A549 (cell line): ENCODE measurements around the gene MTF1. TPM values are rescaled to one million over a fixed set of nuclear protein-coding genes. Genes with fewer than 3 reads are reported as not detected.

ENCODE experiments used
- ATAC-seq, 2 experiments: fragments of 200-7000 bp in 1 of 2; fragments of >200 bp in 1 of 2; cut with Nextera tagmentation in 1 of 2; cut with Tn5 transposase in 1 of 2; 3 replicates each; pipeline versions ENCODE4 v1.8.0 to v1.9.1; 2018 to 2020; ENCODE audit warnings: mild to moderate bottlenecking in 1 of 2, moderate library complexity in 1 of 2
- CTCF ChIA-PET: fragments of 300-600 bp; sonication (Branson Sonifier 250); formaldehyde crosslinking; extraction: SDS; loops from one replicate; lab custom pipeline; 2021; ENCODE audit warnings: antibody characterized with exemption, inconsistent platforms; lab: Yijun Ruan, JAX
- POLR2A ChIA-PET: fragments of 350-600 bp; formaldehyde crosslinking; extraction: SDS; loops from one replicate; lab custom pipeline; 2021; ENCODE audit warnings: antibody characterized with exemption, inconsistent platforms; lab: Yijun Ruan, JAX
- DNase-seq, 2 experiments: peaks; one replicate each; pipeline versions ENCODE4 v3.0.0 to v3.0.0-alpha.2; 2011 to 2016; ENCODE audit warnings: low read depth in 1 of 2, low spot score in 1 of 2
- FAIRE-seq: peaks from 2 replicates; lab custom pipeline; 2011; peaks lifted over from hg19 to GRCh38; lab: Jason Lieb, UNC
- H3K27ac ChIP-seq, 2 experiments: fragments of >200 bp; sonication (Bioruptor Twin); formaldehyde crosslinking; 3 replicates each; pipeline ENCODE4 v1.5.1; 2016 to 2017
- H3K4me1 ChIP-seq: fragments of >200 bp; sonication (Bioruptor Twin); formaldehyde crosslinking; 3 replicates; pipeline ENCODE4 v1.6.1; 2016
- H3K4me2 ChIP-seq: fragments of >200 bp; sonication (Bioruptor Twin); formaldehyde crosslinking; 3 replicates; pipeline ENCODE4 v1.6.1; 2016
- H3K4me3 ChIP-seq: fragments of >200 bp; sonication (Bioruptor Twin); formaldehyde crosslinking; 3 replicates; pipeline ENCODE4 v1.5.1; 2016
- H3K9me3 ChIP-seq: fragments of >200 bp; sonication (Bioruptor Twin); formaldehyde crosslinking; 3 replicates; pipeline ENCODE4 v1.6.1; 2016
- CBX8 ChIP-seq: fragments of 200-600 bp; sonication (generic); IDR thresholded peaks from 2 replicates; pipeline ENCODE4 v1.6.1; 2016
- CEBPB ChIP-seq, 2 experiments: fragments of >200 bp in 1 of 2; sonication (Bioruptor Twin) in 1 of 2; formaldehyde crosslinking in 1 of 2; IDR thresholded peaks; 2 replicates each; pipeline ENCODE4 v1.6.1; 2012 to 2016
- EHF ChIP-seq: fragments of 250-450 bp; sonication (Bioruptor Pico); IDR thresholded peaks from 2 replicates; pipeline ENCODE4 v1.5.0; 2020; ENCODE audit warnings: mild to moderate bottlenecking
- EP300 ChIP-seq, 2 experiments: fragments of >200 bp; sonication (Bioruptor Twin); formaldehyde crosslinking; IDR thresholded peaks; 2 replicates in 1 of 2; 3 replicates in 1 of 2; pipeline ENCODE4 v1.6.1; 2016 to 2017
- ESRRA ChIP-seq: fragments of 150-350 bp; IDR thresholded peaks from 2 replicates; pipeline ENCODE4 v1.6.1; 2014; ENCODE audit warnings: mild to moderate bottlenecking, low read length, borderline replicate concordance
- FOSL2 ChIP-seq, 2 experiments: fragments of 450-650 bp in 1 of 2; fragments of >200 bp in 1 of 2; sonication (Bioruptor Twin) in 1 of 2; formaldehyde crosslinking; IDR thresholded peaks; 2 replicates each; pipeline versions ENCODE4 v1.5.0 to v1.6.1; 2016 to 2020; ENCODE audit warnings: mild to moderate bottlenecking in 1 of 2, moderate library complexity in 1 of 2
- GATA3 ChIP-seq: IDR thresholded peaks from 2 replicates; pipeline ENCODE4 v1.6.1; 2012; ENCODE audit warnings: borderline replicate concordance
- HDAC2 ChIP-seq: fragments of 200-600 bp; sonication (generic); IDR thresholded peaks from 2 replicates; pipeline ENCODE4 v1.6.1; 2016
- MAFK ChIP-seq: fragments of 450-650 bp; IDR thresholded peaks from 2 replicates; pipeline ENCODE4 v1.6.1; 2014; ENCODE audit not compliant: partially characterized antibody
- POLR2AphosphoS2 ChIP-seq: conservative IDR thresholded peaks from 2 replicates; pipeline ENCODE4 v1.6.1; 2012; ENCODE audit warnings: low read length, improper control_type of control experiment, inconsistent platforms
- RAD21 ChIP-seq, 2 experiments: fragments of >200 bp in 1 of 2; sonication (Bioruptor Twin) in 1 of 2; formaldehyde crosslinking in 1 of 2; IDR thresholded peaks in 1 of 2; conservative IDR thresholded peaks in 1 of 2; 2 replicates in 1 of 2; 3 replicates in 1 of 2; pipeline ENCODE4 v1.6.1; 2012 to 2018; ENCODE audit warnings: inconsistent platforms in 1 of 2
- RCOR1 ChIP-seq: fragments of 150-350 bp; IDR thresholded peaks from 2 replicates; pipeline ENCODE4 v1.6.1; 2014; ENCODE audit warnings: antibody characterized with exemption, low read length, low read depth
- RFX5 ChIP-seq: fragments of 450-650 bp; IDR thresholded peaks from 2 replicates; pipeline ENCODE4 v1.7.1; 2014; ENCODE audit warnings: antibody characterized with exemption, mild to moderate bottlenecking, moderate library complexity
- ZC3H11A ChIP-seq: fragments of 450-650 bp; IDR thresholded peaks from 2 replicates; pipeline ENCODE4 v1.6.1; 2014; ENCODE audit warnings: antibody characterized with exemption, mild to moderate bottlenecking
- ZSCAN20 ChIP-seq: fragments of 250-450 bp; sonication (Bioruptor Pico); IDR thresholded peaks from 2 replicates; pipeline ENCODE4 v1.8.0; 2022; ENCODE audit warnings: mild to moderate bottlenecking, moderate library complexity
- whole genome bisulfite sequencing: methylation state at CpG from one replicate; pipeline ENCODE4 v1.1.6; 2017; ENCODE audit errors: missing lambda C conversion rate; 5-methylcytosine and 5-hydroxymethylcytosine counted together
- polyA plus RNA-seq, 4 experiments: library from polyadenylated mRNA; depleted of rRNA in 3 of 4; stranded (reverse); fragments of >200 nt; fragmentation: RNase III in 1 of 4; extraction: RNeasy Plus Mini Kit Qiagen cat#74134 plus additional on column Dnase treatment in 1 of 4; gene quantifications; 2 replicates in 3 of 4; 3 replicates in 1 of 4; pipeline ENCODE4 v1.2.3, GENCODE V29; 2011 to 2017
- TF ChIP-seq, protein P1 (sequence below): IDR thresholded peaks from 2 replicates; pipeline ENCODE4 v1.6.1; 2012
- TF ChIP-seq, protein P2 (sequence below): fragments of >200 bp; sonication (Bioruptor Twin); formaldehyde crosslinking; IDR thresholded peaks from 3 replicates; pipeline ENCODE4 v1.5.1; 2016

The MTF1 gene
- polyA plus RNA-seq, 2 of the 4 experiments (the other 2 are of a cell fraction) = 4.0 to 6.7 TPM

DNA sequence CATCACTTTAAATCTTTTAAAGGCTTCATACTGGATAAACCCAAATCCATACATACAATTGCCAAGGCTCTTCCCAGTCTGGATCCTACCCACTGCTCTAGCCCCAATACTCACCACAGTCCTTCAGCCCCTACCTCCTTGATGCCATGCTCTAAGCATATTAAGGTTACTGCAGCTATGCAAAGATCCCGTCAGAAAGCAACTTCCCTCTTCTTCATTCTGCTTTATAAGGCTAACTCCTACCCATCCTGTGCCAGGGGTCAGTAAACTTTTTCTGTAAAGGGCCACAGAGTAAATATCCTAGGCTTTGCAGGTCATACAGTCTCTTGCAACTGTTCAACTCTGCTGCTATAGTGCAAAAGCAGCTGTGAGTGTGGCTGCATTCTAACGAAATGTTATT, 34.3 kb upstream of the MTF1 start (continued):
- TF ChIP-seq, protein P1, sequence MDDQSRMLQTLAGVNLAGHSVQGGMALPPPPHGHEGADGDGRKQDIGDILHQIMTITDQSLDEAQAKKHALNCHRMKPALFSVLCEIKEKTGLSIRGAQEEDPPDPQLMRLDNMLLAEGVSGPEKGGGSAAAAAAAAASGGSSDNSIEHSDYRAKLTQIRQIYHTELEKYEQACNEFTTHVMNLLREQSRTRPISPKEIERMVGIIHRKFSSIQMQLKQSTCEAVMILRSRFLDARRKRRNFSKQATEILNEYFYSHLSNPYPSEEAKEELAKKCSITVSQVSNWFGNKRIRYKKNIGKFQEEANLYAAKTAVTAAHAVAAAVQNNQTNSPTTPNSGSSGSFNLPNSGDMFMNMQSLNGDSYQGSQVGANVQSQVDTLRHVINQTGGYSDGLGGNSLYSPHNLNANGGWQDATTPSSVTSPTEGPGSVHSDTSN = no peak
- TF ChIP-seq ZSCAN20 (CRISPR knock-in tag) (no peak), RFX5 (no peak)

DNA sequence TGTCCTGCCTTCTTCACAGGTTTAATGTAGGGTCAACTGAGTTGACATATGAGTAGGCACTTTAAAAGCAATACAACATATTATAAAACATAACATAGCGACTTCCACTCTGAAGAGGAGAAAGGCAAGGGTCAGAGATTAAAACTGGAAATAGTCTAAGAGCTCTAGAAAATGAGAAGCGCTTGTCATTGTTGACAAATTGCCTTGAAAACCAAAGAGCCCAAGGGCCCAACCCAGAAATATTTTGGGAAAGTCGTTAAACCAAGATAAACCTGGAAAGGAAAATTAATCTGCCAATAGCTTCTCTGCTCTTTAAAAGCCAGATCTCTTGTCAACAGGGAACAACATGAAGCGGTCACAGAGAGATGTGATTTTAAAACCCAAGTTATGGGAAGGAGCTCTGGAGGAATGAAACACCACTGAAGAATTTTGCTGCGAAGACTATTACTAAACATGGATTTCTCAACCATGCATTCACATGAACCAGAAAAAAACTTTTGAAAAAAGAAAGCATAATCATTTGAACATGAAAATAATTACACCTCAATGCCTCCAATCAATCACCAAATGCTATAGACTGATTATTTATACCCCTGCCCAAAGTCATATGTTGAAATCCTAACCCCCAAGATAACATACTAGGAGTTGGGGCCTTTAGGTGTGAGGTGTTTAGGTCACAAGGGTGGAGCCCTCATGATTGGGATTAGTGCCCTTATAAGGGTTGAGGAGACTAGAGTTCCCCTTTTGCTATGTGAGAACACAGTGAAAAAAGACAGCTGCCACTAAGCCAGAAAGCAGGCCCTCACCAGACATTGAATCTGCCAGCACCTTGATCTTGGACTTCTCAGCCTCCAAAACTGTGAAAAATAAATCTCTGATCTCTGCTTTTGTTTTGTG, 33.0 kb upstream of the MTF1 start:
- ChIA-PET POLR2A (no interaction called here), CTCF (interaction anchor here (0.7 to 1.2 kb wide), 5 partner anchors 12 to 126 kb away, joined by 3 to 4 read pairs (median 3); no protein-coding TSS in a partner anchor)
- FAIRE-seq (no peak), DNase-seq (no peak), ATAC-seq (no peak)
- Histone ChIP-seq H3K4me3 (no peak overlapping the region), H3K27ac (no peak overlapping the region), H3K9me3 (no peaks in the 10 kb centered on the region), H3K4me1 (0 out of 3 replicates have a peak, but pooled peaks cover 3% of the 10 kb centered on the region), H3K4me2 (no peak overlapping the region)
- WGBS = 92% methylated on average over 5 of the region's 5 CpGs
- TF ChIP-seq HDAC2 (no peak), FOSL2 (IDR thresholded peaks at IDR 0.05) (no peak), FOSL2 (CRISPR knock-in tag; IDR thresholded peaks at IDR 0.05) (no peak), ZC3H11A (no peak), EP300 (IDR thresholded peaks at IDR 0.05) (no peak), CEBPB (IDR thresholded peaks at IDR 0.05) (no peak), GATA3 (no peak), CBX8 (no peak), MAFK (no peak)

DNA sequence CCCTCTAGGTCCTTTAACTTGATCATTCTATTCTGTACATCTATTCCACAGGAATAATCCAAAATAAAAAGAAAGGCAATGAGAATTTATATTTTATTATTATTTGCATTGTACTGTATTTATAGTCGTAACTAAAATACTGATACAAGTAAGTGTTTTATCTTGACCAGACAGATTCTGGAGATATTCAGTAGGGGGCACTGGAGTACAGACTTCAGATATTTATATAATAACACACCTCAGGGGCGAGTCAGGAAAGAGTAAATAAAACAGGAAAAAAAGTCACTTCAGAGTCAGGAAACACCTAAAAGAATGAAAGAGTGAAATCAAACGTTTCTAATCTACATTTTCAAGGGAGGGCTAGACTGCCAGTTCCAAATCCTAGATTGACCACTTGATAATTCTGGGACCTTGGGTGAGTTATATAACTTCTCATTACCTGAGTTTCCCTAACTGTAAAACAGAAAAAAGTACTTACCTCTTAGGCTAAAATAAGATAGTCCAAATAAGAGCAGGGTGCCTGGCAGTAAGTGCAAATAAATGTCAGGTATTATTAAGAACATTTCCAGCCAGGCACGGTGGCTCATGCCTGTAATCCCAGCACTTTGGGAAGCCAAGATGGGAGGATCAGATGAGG, 31.1 kb upstream of the MTF1 start:
- CTCF ChIA-PET = interaction anchor here (0.6 to 1.3 kb wide), 3 partner anchors 96 to 1034 kb away, joined by 3 read pairs; no protein-coding TSS in a partner anchor
- FAIRE-seq (no peak), DNase-seq (peak; percentile 14 to 43), ATAC-seq (peak in 1 of 2 experiments; percentile 65; a peak in 2 of 6 replicates)
- Histone ChIP-seq H3K4me2 (no peak overlapping the region), H3K9me3 (no peaks in the 10 kb centered on the region), H3K4me1 (0 out of 3 replicates have a peak, but pooled peaks cover 3% of the 10 kb centered on the region), H3K27ac (no peak overlapping the region), H3K4me3 (no peak overlapping the region)
- peak; percentile 50 to 58; a peak in 4 of 5 replicates for TF ChIP-seq RAD21 (conservative IDR thresholded peaks at IDR 0.05 in 1 of 2, IDR thresholded peaks at IDR 0.05 in 1 of 2)
- TF ChIP-seq EHF = no peak
- TF ChIP-seq POLR2AphosphoS2 = no peak
- TF ChIP-seq, protein P2, sequence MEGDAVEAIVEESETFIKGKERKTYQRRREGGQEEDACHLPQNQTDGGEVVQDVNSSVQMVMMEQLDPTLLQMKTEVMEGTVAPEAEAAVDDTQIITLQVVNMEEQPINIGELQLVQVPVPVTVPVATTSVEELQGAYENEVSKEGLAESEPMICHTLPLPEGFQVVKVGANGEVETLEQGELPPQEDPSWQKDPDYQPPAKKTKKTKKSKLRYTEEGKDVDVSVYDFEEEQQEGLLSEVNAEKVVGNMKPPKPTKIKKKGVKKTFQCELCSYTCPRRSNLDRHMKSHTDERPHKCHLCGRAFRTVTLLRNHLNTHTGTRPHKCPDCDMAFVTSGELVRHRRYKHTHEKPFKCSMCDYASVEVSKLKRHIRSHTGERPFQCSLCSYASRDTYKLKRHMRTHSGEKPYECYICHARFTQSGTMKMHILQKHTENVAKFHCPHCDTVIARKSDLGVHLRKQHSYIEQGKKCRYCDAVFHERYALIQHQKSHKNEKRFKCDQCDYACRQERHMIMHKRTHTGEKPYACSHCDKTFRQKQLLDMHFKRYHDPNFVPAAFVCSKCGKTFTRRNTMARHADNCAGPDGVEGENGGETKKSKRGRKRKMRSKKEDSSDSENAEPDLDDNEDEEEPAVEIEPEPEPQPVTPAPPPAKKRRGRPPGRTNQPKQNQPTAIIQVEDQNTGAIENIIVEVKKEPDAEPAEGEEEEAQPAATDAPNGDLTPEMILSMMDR = peak; percentile 50
- TF ChIP-seq ZC3H11A = no peak
- 36% methylated on average over 4 of the region's 4 CpGs for WGBS
- POLR2A ChIA-PET = no interaction called here

DNA sequence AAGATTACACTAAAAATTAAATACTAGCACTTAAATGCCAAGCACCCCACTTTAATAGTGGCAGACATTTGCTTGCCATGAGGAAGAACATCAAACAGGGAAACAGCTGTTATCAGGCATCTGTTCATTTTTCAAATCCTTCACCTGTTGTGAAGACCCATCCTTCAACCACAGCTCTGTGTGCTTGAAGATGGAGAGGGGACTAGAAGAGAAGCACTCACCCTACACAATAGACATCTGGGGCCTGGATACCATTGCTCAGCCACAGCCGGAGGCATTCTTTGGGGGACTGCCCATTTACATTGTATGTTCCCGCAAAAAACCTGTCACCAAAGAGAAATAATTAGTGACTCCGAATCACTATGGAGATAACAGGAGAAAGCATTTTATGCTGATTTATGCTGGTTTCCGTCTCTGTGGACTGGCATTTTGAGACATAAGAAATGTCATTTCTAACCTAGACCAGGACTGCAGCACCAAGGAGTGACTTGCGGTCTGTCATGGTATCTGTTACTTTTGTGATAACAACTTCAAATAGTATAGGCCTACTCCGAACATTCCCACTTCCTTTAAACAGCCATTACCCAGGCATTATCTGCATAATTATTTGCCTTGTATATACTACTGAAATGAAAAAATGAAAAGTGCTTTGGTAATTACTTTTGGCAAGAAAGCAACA, 28.8 kb upstream of the MTF1 start:
- H3K4me2 ChIP-seq = no peak overlapping the region
- H3K27ac ChIP-seq = no peak overlapping the region
- 93% methylated on average over 6 of the region's 6 CpGs for WGBS
- DNase-seq (no peak), FAIRE-seq (no peak), ATAC-seq (no peak)
- ChIA-PET POLR2A (no interaction called here), CTCF (interaction anchor here (1.0 kb wide), 1 partner anchor 68 kb away, joined by 3 read pairs; no protein-coding TSS in a partner anchor)
- H3K4me1 ChIP-seq = 0 out of 3 replicates have a peak, but pooled peaks cover 3% of the 10 kb centered on the region
- no peaks in the 10 kb centered on the region for H3K9me3 ChIP-seq
- H3K4me3 ChIP-seq = no peak overlapping the region
- TF ChIP-seq ESRRA = no peak
- TF ChIP-seq RCOR1 = no peak
- TF ChIP-seq, all 56 proteins: peak for 0
